ENCODE results near the gene EML6.

EML6 gene

DNA sequence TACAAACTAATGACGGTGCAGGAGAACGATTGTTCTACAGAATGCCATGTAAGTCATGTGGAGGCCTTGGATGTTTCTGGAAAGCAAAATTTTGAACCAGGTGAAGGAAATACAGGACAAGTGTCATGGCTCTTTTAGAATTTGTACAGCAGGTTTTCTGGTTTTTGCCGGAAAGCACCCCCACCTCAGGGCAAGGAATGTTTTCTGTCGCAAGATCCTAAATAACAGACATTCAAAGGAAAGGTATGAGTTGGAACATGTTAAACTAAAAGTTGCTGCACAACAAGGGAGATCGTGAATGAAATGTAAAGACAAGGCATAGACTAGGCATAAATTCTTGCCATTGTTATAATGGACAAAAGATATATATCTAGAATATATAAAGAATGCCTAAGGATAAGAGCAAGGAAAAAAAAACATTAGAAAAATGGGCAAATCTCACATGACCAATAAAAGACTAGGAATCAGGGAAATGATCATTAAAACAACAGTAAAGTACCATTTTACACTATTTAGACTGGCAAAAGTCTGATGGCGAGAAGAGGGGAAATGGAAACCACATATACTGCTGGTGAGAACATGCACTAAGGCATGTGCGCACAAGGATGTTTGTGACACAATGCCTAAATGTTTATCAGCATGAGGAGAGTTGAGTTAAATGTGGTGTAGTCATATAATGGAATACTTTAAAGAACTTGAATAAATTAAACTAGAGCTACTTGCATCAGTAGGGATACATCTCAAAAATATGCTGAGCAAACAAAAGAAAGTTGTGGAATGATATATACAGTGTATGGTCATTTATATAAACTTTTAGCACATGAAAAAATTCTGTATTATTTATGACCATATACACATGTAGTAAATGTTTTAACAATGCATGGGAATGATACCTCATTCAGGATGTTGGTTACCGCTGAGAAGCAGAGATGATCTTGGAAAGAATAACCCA is 127.0 kb downstream of the EML6 start:
- ChIA-PET CTCF (no interaction called here), POLR2A (ENCODE audit: low non-redundant PET) (no interaction called here)
- H3K27ac ChIP-seq = no peak overlapping the region
- peak; percentile 15 for DNase-seq (ENCODE audit: low spot score)
- TF ChIP-seq, protein P1, sequence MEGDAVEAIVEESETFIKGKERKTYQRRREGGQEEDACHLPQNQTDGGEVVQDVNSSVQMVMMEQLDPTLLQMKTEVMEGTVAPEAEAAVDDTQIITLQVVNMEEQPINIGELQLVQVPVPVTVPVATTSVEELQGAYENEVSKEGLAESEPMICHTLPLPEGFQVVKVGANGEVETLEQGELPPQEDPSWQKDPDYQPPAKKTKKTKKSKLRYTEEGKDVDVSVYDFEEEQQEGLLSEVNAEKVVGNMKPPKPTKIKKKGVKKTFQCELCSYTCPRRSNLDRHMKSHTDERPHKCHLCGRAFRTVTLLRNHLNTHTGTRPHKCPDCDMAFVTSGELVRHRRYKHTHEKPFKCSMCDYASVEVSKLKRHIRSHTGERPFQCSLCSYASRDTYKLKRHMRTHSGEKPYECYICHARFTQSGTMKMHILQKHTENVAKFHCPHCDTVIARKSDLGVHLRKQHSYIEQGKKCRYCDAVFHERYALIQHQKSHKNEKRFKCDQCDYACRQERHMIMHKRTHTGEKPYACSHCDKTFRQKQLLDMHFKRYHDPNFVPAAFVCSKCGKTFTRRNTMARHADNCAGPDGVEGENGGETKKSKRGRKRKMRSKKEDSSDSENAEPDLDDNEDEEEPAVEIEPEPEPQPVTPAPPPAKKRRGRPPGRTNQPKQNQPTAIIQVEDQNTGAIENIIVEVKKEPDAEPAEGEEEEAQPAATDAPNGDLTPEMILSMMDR (conservative IDR thresholded peaks at IDR 0.05; ENCODE audit: low read depth) = no peak

DNA sequence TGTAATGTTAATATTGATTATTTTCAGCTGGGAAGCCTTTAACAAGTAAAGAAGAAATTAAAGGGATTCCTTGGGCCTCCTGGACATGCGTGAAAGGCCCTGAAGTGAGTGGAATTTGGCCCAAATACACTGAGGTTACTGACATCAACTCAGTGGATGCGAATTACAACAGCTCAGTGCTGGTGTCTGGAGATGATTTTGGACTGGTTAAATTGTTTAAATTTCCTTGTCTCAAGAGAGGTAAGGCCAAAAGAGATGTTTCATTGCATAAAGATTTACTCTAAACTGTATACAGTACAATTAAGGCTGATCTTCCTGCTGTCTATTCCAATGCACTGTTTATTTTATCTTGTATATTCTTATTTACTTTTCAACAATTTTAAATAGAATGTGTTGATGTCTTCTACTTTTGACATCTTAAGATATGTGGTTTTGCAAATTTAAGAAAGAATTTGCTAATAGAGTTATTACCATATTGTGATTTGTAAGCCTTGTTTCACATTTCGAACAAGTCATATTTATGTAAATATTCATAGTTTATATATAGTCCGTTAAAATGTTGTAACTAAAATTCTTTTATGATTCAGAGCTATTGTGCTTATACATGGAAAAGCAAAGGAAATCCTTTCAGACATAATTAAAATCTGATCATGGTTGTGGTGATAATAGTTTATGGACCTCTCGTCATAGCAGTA is 130.3 kb downstream of the EML6 start:
- DNase-seq (ENCODE audit: low spot score) = no peak
- TF ChIP-seq, protein P1 (conservative IDR thresholded peaks at IDR 0.05; ENCODE audit: low read depth) = no peak
- ChIA-PET CTCF (no interaction called here), POLR2A (ENCODE audit: low non-redundant PET) (no interaction called here)
- H3K27ac ChIP-seq = no peak overlapping the region

DNA sequence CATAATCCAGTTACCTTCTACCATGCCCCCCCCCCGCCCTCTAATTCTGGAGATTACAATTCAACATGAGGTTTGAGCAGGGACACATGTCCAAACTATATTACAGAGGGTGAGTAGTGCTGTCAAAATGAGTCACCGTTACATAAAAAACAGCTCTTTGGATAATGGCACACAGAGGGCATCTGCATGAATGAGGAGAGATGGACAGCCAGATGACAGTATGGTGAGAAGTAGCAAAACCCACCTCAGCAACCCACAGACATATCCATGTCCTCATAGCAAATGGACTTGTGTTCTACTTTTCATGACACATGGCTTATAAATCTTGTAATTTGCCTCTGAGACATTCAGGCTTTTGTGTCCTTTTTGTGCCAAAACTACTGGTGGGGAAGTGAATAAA is 132.0 kb downstream of the EML6 start:
- TF ChIP-seq, protein P1 (conservative IDR thresholded peaks at IDR 0.05; ENCODE audit: low read depth) = no peak
- H3K27ac ChIP-seq = no peak overlapping the region
- no peak for DNase-seq (ENCODE audit: low spot score)
- POLR2A ChIA-PET (ENCODE audit: low non-redundant PET) = no interaction called here
- CTCF ChIA-PET = interaction anchor here (0.6 to 1.0 kb wide), 3 partner anchors 17 to 318 kb away, joined by 3 to 4 read pairs (median 3); partner anchors contain the start of gene EML6

DNA sequence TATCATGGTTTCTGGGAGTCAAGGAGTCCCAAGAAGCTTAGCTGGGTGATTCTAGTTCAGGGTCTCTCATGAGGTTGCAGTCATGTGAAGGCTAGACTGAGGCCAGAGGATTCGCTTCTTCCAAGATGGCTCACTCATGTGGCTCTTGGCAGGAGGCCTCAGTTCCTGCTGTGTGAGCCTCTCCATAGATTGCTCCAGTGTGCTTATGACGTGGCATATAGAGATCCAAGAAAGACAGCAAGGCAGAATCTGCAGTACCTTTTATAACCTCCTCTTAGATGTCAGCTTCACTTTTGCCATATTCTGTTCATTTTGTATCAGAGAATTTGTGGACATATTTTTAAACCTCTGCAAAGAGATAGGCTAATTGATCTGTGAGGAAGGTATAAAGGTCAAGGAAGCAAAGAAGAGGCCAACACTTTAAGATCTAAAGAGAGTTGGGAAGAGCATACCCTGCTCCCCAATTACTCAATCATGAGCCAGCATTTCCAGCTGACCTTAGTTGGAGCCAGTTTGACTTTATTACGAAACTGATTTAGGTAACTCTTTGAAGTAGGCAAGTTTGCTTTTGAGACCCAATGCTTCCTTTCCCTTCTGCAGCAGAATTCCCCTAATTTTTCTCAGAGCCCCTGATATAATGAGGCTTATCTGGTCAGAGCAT is 134.7 kb downstream of the EML6 start:
- POLR2A ChIA-PET (ENCODE audit: low non-redundant PET) = no interaction called here
- H3K27ac ChIP-seq = no peak overlapping the region
- CTCF ChIA-PET = interaction anchor here (0.7 kb wide), 1 partner anchor 10 kb away, joined by 4 read pairs; no protein-coding TSS in a partner anchor
- DNase-seq (ENCODE audit: low spot score) = no peak
- TF ChIP-seq, protein P1 (conservative IDR thresholded peaks at IDR 0.05; ENCODE audit: low read depth) = no peak

DNA sequence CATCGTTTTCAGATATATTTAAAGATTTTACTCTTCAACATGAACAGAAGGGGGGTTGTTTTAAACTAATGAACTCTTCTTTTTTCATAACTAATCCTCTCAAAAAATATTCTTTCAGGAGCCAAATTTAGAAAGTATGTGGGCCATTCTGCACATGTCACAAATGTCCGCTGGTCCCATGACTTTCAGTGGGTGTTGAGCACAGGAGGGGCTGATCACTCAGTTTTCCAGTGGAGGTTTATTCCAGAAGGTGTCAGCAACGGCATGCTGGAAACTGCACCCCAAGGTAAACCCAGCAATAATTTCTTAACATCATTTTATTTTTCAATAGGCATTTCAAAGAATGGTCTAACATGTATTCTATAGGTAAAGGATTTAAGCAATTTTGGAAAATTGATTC is 136.0 kb downstream of the EML6 start:
- no peak for DNase-seq (ENCODE audit: low spot score)
- ChIA-PET CTCF (interaction anchor here (0.7 kb wide), 1 partner anchor 191 kb away, joined by 3 read pairs; the partner anchor contains the start of gene RTN4), POLR2A (ENCODE audit: low non-redundant PET) (no interaction called here)
- TF ChIP-seq, protein P1 (conservative IDR thresholded peaks at IDR 0.05; ENCODE audit: low read depth) = no peak
- no peak overlapping the region for H3K27ac ChIP-seq

Data from RWPE1 (cell line).